OCI-LY3 (cell line): Measurements from ENCODE around the gene ASAP2.

Experiments used
- EZH2phosphoT487 ChIP-seq: fragments of 200-600 bp; shearing (Covaris generic); IDR thresholded peaks from 2 replicates; pipeline ENCODE4 v1.6.1; 2018; ENCODE audit warnings: antibody characterized with exemption, mixed run types, low read depth
- TF ChIP-seq, protein P1 (sequence below): fragments of 200-600, 300-600 bp; sonication (generic); IDR thresholded peaks from 2 replicates; pipeline ENCODE4 v1.5.1; 2014; ENCODE audit warnings: antibody characterized with exemption, low read length, low read depth

DNA sequence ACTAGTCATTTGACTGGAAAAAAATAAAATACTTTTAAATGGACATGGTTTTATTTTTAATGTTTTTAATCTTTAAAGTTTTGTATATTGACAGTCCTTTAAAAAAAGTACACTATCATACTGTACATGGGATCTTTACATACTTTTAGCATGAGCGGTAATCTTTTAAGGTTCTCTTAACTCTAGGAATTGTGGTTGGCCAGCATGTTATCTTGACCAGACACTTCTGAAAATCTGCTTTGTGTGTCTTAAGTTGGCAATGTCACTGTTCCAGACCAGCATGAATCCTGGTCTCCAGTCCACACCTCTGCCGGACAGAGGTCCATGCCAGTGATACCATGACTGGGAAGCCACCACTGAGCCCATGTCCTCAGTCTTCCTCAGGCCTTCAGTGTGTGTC, 199.0 kb downstream of the ASAP2 start:
- TF ChIP-seq, protein P1, sequence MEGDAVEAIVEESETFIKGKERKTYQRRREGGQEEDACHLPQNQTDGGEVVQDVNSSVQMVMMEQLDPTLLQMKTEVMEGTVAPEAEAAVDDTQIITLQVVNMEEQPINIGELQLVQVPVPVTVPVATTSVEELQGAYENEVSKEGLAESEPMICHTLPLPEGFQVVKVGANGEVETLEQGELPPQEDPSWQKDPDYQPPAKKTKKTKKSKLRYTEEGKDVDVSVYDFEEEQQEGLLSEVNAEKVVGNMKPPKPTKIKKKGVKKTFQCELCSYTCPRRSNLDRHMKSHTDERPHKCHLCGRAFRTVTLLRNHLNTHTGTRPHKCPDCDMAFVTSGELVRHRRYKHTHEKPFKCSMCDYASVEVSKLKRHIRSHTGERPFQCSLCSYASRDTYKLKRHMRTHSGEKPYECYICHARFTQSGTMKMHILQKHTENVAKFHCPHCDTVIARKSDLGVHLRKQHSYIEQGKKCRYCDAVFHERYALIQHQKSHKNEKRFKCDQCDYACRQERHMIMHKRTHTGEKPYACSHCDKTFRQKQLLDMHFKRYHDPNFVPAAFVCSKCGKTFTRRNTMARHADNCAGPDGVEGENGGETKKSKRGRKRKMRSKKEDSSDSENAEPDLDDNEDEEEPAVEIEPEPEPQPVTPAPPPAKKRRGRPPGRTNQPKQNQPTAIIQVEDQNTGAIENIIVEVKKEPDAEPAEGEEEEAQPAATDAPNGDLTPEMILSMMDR: no peak
- no peak for TF ChIP-seq EZH2phosphoT487
